T-cell (primary cell): ENCODE results near the gene LYVE1. TPM values are rescaled to one million over a fixed set of nuclear protein-coding genes. Genes with fewer than 3 reads are reported as not detected.

ENCODE experiments used
- ATAC-seq, 4 experiments: fragments of 200-7000 bp in 3 of 4; fragments of 150-1000 bp in 1 of 4; cut with Tn5 transposase; replicated peaks in 1 of 4; 1 replicate in 3 of 4; 2 replicates in 1 of 4; pipeline ENCODE4 v1.10.0; 2021; ENCODE audit warnings: moderate library complexity in 3 of 4, mild to moderate bottlenecking in 2 of 4, moderate number of reproducible peaks in 1 of 4
- CTCF ChIA-PET, 2 donors: fragments of 300-600 bp; sonication (Branson Sonifier 250); formaldehyde crosslinking; loops; one replicate each; lab custom pipeline; 2022; ENCODE audit warnings: antibody characterized with exemption in 2 of 2; lab: Charles Lee
- POLR2A ChIA-PET, 2 donors: fragments of 300-600 bp; sonication (Branson Sonifier 250); formaldehyde crosslinking; loops; one replicate each; lab custom pipeline; 2022; ENCODE audit warnings: antibody characterized with exemption in 2 of 2; lab: Charles Lee
- DNase-seq, 35 experiments: peaks; one replicate each; pipeline versions ENCODE4 v3.0.0 to v3.0.0-alpha.2; 2013 to 2023
- H3K27ac ChIP-seq: one replicate; pipeline ENCODE4 v1.5.1; 2013; ENCODE audit warnings: low read length
- H3K27me3 ChIP-seq, 2 experiments: replicated peaks in 1 of 2; 1 replicate in 1 of 2; 2 replicates in 1 of 2; pipeline versions ENCODE4 v1.6.1 to v1.7.0; 2013; ENCODE audit warnings: low read length in 1 of 2, mixed read lengths in 1 of 2; ENCODE audit not compliant: control insufficient read depth in 2 of 2, insufficient read depth in 2 of 2; ENCODE audit errors: extremely low read depth in 1 of 2
- H3K36me3 ChIP-seq, 2 donors: 1 replicate in 1 of 2; 2 replicates in 1 of 2; pipeline versions ENCODE4 v1.6.1 to v1.7.0; 2013; ENCODE audit warnings: low read length in 1 of 2; ENCODE audit not compliant: control insufficient read depth in 2 of 2, insufficient read depth in 1 of 2; ENCODE audit errors: extremely low read depth in 1 of 2
- H3K4me1 ChIP-seq, 2 experiments: 1 replicate in 1 of 2; 2 replicates in 1 of 2; pipeline versions ENCODE4 v1.6.1 to v1.7.0; 2013; ENCODE audit warnings: low read length in 2 of 2, mixed read lengths in 1 of 2; ENCODE audit not compliant: insufficient read depth in 2 of 2, control insufficient read depth in 1 of 2; ENCODE audit errors: extremely low read depth in 1 of 2
- H3K4me3 ChIP-seq, 2 donors: 1 replicate in 1 of 2; 2 replicates in 1 of 2; pipeline versions ENCODE4 v1.5.1 to v1.7.0; 2013; ENCODE audit warnings: mild to moderate bottlenecking in 2 of 2, low read length in 1 of 2, moderate library complexity in 1 of 2; ENCODE audit not compliant: control insufficient read depth in 1 of 2; ENCODE audit errors: extremely low read depth in 1 of 2
- H3K9me3 ChIP-seq: 2 replicates; pipeline ENCODE4 v1.7.0; 2013
- H3K27ac Mint-ChIP-seq, 2 donors: one replicate each; pipeline ENCODE4 v1.8.0; 2020 to 2021; ENCODE audit warnings: mild to moderate bottlenecking in 2 of 2, mixed read lengths in 2 of 2
- H3K27me3 Mint-ChIP-seq, 2 donors: one replicate each; pipeline ENCODE4 v1.8.0; 2021 to 2022; ENCODE audit warnings: mixed read lengths in 2 of 2
- H3K36me3 Mint-ChIP-seq: one replicate; pipeline ENCODE4 v1.8.0; 2021; ENCODE audit warnings: mixed read lengths
- H3K4me1 Mint-ChIP-seq, 3 donors: one replicate each; pipeline ENCODE4 v1.8.0; 2020 to 2022; ENCODE audit warnings: mixed read lengths in 3 of 3, mild to moderate bottlenecking in 1 of 3
- H3K4me3 Mint-ChIP-seq, 3 donors: one replicate each; pipeline ENCODE4 v1.8.0; 2020 to 2022; ENCODE audit warnings: mild to moderate bottlenecking in 3 of 3, mixed read lengths in 3 of 3, moderate library complexity in 3 of 3
- H3K9me3 Mint-ChIP-seq, 3 donors: one replicate each; pipeline ENCODE4 v1.8.0; 2020 to 2022; ENCODE audit warnings: mixed read lengths in 3 of 3
- WGBS: methylation state at CpG from one replicate; pipeline ENCODE4 v1.1.5; 2013; ENCODE audit warnings: missing lambda C conversion rate; ENCODE audit not compliant: insufficient coverage; 5-methylcytosine and 5-hydroxymethylcytosine counted together
- total RNA-seq, 35 experiments: library from RNA in 6 of 35; stranded (reverse) in 6 of 35; fragments of 120-200 nt in 1 of 35; gene quantifications; one replicate each; pipeline versions ENCODE4 v1.2.1 to v1.2.4 and lab custom pipeline; 2013 to 2026

Gene LYVE1
- total RNA-seq, 5 donors from 2014 or later (not counting 1 experiment from before 2014, with no cell fraction given), result 0.33 to 0.61 (median 0.38) TPM; not detected in 2

DNA sequence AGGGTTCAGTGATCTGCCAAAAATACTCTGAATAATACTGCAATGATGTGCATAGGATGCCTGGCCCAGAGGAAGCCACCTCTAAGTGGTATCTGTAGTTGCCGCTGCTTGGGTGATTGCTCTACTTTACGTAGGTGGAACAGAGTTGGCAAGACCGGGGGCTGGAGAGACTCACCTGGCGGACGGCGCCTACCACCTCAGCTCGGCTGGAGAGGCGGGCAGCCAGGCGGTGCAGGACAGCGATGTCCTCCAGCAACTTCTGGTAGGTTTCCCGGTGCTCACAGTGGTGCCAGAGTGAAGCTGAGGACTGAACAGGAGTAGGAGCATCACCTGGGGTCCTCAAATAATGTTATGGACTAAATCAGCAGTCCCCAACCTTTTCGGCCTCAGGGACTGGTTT, 34.5 kb upstream of the LYVE1 start:
- WGBS, result 94% methylated on average over 11 of the region's 12 CpGs
- POLR2A ChIA-PET, result no interaction called here
- no peak overlapping the region for H3K4me3 ChIP-seq
- no peak overlapping the region for H3K27ac Mint-ChIP-seq
- DNase-seq (no peak), ATAC-seq (no peak)
- H3K4me1 ChIP-seq, result peaks cover 0 to 11% of the 10 kb centered on the region in 2 experiments
- no peaks in the 10 kb centered on the region for H3K36me3 ChIP-seq
- peaks cover 2 to 7% (median 5%) of the 10 kb centered on the region in 3 donors for H3K4me1 Mint-ChIP-seq
- no peak overlapping the region for H3K27ac ChIP-seq
- H3K9me3 ChIP-seq, result no peaks in the 10 kb centered on the region
- H3K9me3 Mint-ChIP-seq, result no peaks in the 10 kb centered on the region
- no peak overlapping the region for H3K4me3 Mint-ChIP-seq
- CTCF ChIA-PET, result no interaction called here
- no peaks in the 10 kb centered on the region for H3K36me3 Mint-ChIP-seq
- H3K27me3 ChIP-seq, result peaks cover 0 to 30% of the 10 kb centered on the region in 2 experiments
- peaks cover 8 to 10% of the 10 kb centered on the region in 2 donors for H3K27me3 Mint-ChIP-seq

DNA sequence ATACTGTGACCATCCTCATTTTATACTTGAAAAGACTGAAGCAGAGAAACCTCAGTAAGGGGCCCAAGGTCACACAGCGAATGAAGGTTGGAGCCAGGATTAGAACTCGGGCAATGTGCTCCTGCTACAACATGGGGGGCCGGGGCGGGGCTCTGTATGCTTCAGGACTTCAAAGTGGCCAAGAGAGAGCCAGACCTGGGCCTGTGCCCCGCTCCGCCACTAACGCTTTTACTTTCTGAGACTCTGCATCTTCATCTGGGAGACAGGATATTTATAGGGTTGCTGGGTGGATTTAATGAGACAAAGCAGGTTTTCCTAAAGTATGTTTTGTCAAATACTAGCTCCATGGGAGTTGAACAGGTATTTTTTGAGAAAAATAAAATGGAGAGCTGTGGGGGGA, 33.9 kb upstream of the LYVE1 start:
- Mint-ChIP-seq H3K36me3 (no peaks in the 10 kb centered on the region), H3K4me1 (peaks cover 2 to 7% (median 5%) of the 10 kb centered on the region in 3 donors)
- 71% methylated on average over 4 of the region's 7 CpGs for WGBS

DNA sequence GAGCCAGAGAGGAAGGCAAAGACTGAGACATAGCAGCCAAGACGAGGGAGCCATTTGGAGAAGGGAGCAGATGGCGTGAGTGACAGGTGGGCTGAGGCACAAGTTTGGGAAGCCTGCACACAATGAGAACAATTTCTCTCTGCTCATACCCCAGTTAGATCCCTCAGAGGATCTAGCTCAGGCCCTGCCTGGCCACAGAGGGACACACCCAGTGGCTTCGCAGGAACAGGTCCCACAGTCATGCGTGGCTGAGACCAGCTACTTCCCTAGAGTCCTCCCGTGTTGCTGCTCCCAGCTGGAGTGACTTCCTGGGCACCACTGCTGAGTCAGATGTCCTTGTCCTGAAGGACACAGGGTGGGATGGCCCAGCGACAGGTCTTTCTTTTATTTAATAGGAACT, 33.4 kb upstream of the LYVE1 start:
- no peak overlapping the region for H3K4me3 ChIP-seq
- DNase-seq (no peak), ATAC-seq (no peak)
- Mint-ChIP-seq H3K4me1 (peaks cover 2 to 7% (median 5%) of the 10 kb centered on the region in 3 donors), H3K9me3 (no peaks in the 10 kb centered on the region), H3K27me3 (peaks cover 8 to 9% of the 10 kb centered on the region in 2 donors), H3K36me3 (no peaks in the 10 kb centered on the region), H3K27ac (no peak overlapping the region), H3K4me3 (no peak overlapping the region)
- peaks cover 0 to 24% of the 10 kb centered on the region in 2 experiments for H3K27me3 ChIP-seq
- H3K4me1 ChIP-seq, result peaks cover 0 to 9% of the 10 kb centered on the region in 2 experiments
- H3K9me3 ChIP-seq, result no peaks in the 10 kb centered on the region
- H3K27ac ChIP-seq, result no peak overlapping the region
- ChIA-PET POLR2A (no interaction called here), CTCF (no interaction called here)
- WGBS, result 66% methylated on average over 6 of the region's 6 CpGs
- H3K36me3 ChIP-seq, result no peaks in the 10 kb centered on the region

More for the DNA sequence above, 33.9 kb upstream of the LYVE1 start:
- peaks cover 0 to 27% of the 10 kb centered on the region in 2 experiments for H3K27me3 ChIP-seq
- CTCF ChIA-PET, result no interaction called here
- no peak for ATAC-seq
- Mint-ChIP-seq H3K27me3 (peaks cover 8 to 10% of the 10 kb centered on the region in 2 donors), H3K27ac (no peak overlapping the region), H3K4me3 (no peak overlapping the region), H3K9me3 (no peaks in the 10 kb centered on the region)
- H3K27ac ChIP-seq, result no peak overlapping the region
- peaks cover 0 to 11% of the 10 kb centered on the region in 2 experiments for H3K4me1 ChIP-seq
- no peak for DNase-seq
- H3K9me3 ChIP-seq, result no peaks in the 10 kb centered on the region
- no peaks in the 10 kb centered on the region for H3K36me3 ChIP-seq
- POLR2A ChIA-PET, result no interaction called here
- H3K4me3 ChIP-seq, result no peak overlapping the region

DNA sequence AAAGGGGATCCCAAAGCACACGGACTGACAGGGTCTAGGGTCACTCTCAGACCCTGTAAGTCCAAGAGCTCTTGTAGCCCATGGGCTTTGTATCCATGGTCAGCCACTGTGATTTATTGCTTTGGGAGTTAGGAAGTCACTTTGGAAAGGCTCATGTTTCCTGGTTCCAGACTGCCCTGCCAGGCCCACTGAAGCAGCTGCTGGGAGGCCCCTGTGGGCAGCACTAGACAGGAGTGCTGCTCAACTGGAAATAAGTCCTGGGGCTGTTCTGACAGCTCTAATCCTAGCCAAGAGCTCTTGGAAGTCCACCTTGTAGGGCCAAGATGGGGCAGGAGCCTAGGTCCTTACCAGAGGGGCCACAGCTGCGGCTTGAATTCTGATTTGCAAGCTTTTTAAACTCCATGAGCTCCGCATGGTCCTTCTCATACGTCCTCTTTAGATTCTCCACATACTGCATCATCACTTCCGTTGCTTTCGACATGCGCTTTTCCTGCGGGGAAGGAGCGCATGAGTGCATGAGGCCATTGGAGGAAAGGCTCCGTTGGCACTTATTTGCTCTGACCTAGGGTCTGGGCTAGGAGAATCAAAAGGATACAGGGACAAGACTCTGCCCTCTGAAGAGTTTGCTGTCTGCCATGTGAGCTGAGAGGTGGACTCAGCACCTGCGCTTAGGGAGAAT, 32.2 kb upstream of the LYVE1 start:
- Mint-ChIP-seq H3K4me3 (no peak overlapping the region), H3K27ac (no peak overlapping the region), H3K36me3 (peaks cover 3% of the 10 kb centered on the region), H3K9me3 (peaks cover 4 to 7% (median 4%) of the 10 kb centered on the region in 3 donors), H3K4me1 (peaks cover 0 to 5% (median 2%) of the 10 kb centered on the region in 3 donors), H3K27me3 (peaks cover 4 to 6% of the 10 kb centered on the region in 2 donors)
- CTCF ChIA-PET, result no interaction called here
- H3K27ac ChIP-seq, result no peak overlapping the region
- ATAC-seq (no peak), DNase-seq (no peak)
- no peak overlapping the region for H3K4me3 ChIP-seq
- H3K4me1 ChIP-seq, result peaks cover 0 to 3% of the 10 kb centered on the region in 2 experiments
- H3K9me3 ChIP-seq, result no peaks in the 10 kb centered on the region
- WGBS, result 87% methylated on average over 7 of the region's 11 CpGs
- H3K36me3 ChIP-seq, result no peaks in the 10 kb centered on the region
- POLR2A ChIA-PET, result no interaction called here
- H3K27me3 ChIP-seq, result peaks cover 0 to 21% of the 10 kb centered on the region in 2 experiments

DNA sequence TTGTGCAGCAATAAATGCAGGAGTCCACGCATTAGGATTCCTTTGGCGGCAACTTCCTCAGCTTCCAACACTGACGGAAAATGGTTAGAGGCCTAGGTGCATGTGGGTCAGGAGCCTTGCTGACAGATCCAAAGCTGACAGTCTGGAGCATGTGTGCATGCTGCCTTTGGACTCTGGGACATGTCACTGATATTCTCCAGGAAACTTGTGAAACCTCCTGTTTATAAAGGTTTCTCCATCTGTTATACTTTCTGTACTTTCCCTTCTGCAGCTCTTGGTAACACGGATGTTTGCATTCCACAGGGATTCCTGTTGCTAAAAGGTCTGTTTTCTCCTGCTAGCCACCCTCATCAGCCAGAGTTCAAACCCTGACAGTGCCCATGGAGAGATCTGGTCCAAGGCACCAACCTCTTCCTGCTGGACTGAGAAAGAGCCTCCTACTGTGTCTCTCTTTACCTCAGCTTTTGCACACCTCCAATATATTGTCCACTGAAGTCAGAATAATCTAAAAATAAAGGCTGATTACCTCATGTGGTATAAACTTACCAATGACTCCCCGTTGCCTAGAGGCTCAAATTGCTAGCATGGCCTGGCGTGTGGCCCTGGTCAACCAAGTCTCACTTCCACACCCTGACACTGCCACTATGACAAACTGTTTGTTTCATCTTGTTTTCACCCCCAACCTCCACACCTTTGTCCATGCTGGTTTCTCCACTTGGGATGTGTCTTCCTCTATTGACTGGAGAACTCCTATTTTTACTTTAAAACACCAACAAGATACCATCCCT, 31.1 kb upstream of the LYVE1 start:
- H3K4me1 Mint-ChIP-seq, result peaks cover 0 to 5% (median 2%) of the 10 kb centered on the region in 3 donors
- DNase-seq, result no peak
- peaks cover 0 to 21% of the 10 kb centered on the region in 2 experiments for H3K27me3 ChIP-seq
- H3K4me1 ChIP-seq, result peaks cover 0 to 3% of the 10 kb centered on the region in 2 experiments
- H3K36me3 ChIP-seq, result no peaks in the 10 kb centered on the region
- ChIA-PET POLR2A (no interaction called here), CTCF (no interaction called here)
- no peak overlapping the region for H3K4me3 ChIP-seq
- peaks cover 4% of the 10 kb centered on the region for H3K36me3 Mint-ChIP-seq
- H3K9me3 Mint-ChIP-seq, result peaks cover 4 to 7% (median 4%) of the 10 kb centered on the region in 3 donors
- H3K9me3 ChIP-seq, result no peaks in the 10 kb centered on the region
- H3K27ac Mint-ChIP-seq, result no peak overlapping the region
- H3K27me3 Mint-ChIP-seq, result peaks cover 4 to 6% of the 10 kb centered on the region in 2 donors
- no peak for ATAC-seq
- H3K4me3 Mint-ChIP-seq, result no peak overlapping the region
- H3K27ac ChIP-seq, result no peak overlapping the region
- WGBS, result 87% methylated on average over 5 of the region's 6 CpGs

DNA sequence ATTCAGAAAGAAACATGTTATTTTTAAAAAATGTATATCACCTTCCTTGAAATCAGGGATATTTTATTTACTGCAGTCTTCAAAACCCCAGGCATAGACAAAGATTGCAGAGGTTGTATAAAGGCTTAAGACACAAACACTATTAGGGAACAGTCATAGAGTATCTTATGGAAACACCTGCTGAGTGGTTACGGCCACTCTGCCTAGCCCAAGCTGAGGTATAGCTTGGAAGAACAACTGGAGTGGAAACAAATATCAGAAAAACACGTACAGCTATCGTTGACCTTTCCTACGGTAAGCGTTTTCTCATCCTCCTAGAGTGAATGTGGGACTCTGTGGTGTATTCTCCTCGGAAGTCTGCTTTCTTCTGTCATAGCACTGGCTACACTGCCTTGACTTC, 30.4 kb upstream of the LYVE1 start:
- 80% methylated on average over 2 of the region's 6 CpGs for WGBS
- no peak overlapping the region for H3K27ac Mint-ChIP-seq
- H3K4me1 ChIP-seq, result no peaks in the 10 kb centered on the region

More for the DNA sequence above, 30.4 kb upstream of the LYVE1 start:
- Histone ChIP-seq H3K4me3 (no peak overlapping the region), H3K27me3 (peaks cover 0 to 20% of the 10 kb centered on the region in 2 experiments), H3K9me3 (no peaks in the 10 kb centered on the region), H3K36me3 (no peaks in the 10 kb centered on the region), H3K27ac (no peak overlapping the region)
- ATAC-seq, result no peak
- ChIA-PET POLR2A (no interaction called here), CTCF (no interaction called here)
- peaks cover 4 to 6% of the 10 kb centered on the region in 2 donors for H3K27me3 Mint-ChIP-seq
- H3K36me3 Mint-ChIP-seq, result peaks cover 4% of the 10 kb centered on the region
- no peak for DNase-seq
- H3K4me3 Mint-ChIP-seq, result no peak overlapping the region
- peaks cover 4 to 7% (median 4%) of the 10 kb centered on the region in 3 donors for H3K9me3 Mint-ChIP-seq
- H3K4me1 Mint-ChIP-seq, result no peaks in the 10 kb centered on the region
